GM19238 (cell line): ENCODE measurements around the gene POLR3E.
A peak's percentile ranks its signal among the peaks of the same experiment; 100 is the strongest.

Source experiments
- DNase-seq: peaks from one replicate; pipeline ENCODE4 v3.0.0; 2011; ENCODE audit warnings: low spot score; ENCODE audit not compliant: insufficient read length

Gene POLR3E

DNA sequence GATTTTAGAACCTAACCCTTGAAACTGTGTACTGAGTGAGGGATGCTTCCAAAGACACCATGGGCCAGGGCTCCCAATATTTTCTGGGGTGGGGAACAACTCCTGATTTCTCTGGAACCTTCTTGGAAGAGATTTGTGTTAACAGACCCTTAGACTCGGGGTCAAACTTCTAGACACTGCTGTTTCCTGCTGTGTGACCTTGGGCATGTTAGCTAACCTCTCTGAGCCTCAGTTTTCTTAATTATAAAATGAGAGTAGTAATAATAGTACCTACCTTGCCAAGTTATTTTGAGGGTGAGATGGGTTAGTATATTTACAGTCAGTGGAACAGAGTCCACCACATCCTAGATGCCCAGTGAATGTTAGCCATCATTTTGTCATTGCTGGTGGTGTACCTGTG lies 18.8 kb downstream of the POLR3E start:
- no peak for DNase-seq

DNA sequence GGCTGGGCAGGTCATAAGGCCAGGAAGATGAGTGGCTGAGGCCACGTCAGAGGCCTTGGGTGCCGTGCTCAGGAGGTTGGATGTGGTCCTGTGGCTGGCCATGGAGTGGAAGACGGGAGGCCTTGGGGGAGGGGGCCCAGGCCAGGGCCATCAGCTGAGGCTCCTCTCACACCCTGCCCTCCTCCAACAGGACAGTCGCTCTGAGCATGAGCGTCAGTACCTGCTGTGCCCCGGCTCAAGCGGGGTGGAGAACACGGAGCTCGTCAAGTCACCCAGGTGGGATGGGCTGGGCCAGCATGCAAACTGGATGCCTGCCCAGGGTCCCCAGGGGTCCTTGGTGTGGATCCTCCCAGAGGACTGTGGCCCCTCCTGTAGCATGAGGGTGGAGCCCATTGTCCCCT lies 19.2 kb downstream of the POLR3E start:
- DNase-seq = no peak

DNA sequence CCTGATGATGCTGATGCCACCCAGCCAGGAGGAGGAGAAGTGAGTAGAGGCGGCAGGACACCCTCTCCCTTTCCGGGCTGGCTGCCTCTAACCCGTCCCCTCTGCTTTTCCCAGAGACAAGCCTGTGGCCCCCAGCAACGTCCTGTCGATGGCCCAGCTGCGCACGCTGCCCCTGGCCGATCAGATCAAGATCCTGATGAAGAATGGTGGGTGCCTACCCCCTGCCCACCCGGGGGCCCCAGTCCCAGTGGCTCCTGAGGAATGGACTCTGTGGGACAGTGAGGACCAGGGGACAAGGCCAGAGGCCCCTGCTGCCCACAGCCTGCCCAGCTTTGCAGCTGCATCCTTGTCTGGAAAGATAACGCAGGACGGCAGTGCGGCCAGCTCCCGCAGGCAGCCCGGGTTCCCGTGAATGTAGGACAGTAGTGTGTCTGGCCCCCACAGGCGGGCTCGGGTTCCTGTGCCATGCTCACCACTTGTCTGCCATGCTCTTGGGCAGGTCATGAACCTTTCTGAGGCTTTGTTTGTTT lies 19.9 kb downstream of the POLR3E start:
- no peak for DNase-seq

DNA sequence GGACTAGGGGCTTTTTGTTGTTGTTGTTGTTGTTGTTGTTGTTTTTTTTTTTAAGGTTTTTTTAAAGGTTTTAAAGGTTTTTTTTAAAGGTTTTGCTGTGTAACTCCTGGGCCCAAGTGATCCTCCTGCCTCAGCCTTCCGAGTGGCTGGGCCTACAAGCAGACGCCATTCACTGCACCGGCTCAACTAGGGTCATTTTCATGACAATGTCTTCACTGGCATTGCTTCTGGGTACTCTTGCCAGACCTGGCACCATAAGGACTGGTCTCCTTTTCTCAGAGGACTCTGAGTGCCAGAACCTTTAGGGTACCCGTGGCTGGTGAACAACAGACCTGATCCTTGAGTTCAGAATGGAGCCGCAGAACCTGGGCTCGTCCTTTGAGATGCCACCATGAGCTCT lies 20.4 kb downstream of the POLR3E start:
- no peak for DNase-seq

DNA sequence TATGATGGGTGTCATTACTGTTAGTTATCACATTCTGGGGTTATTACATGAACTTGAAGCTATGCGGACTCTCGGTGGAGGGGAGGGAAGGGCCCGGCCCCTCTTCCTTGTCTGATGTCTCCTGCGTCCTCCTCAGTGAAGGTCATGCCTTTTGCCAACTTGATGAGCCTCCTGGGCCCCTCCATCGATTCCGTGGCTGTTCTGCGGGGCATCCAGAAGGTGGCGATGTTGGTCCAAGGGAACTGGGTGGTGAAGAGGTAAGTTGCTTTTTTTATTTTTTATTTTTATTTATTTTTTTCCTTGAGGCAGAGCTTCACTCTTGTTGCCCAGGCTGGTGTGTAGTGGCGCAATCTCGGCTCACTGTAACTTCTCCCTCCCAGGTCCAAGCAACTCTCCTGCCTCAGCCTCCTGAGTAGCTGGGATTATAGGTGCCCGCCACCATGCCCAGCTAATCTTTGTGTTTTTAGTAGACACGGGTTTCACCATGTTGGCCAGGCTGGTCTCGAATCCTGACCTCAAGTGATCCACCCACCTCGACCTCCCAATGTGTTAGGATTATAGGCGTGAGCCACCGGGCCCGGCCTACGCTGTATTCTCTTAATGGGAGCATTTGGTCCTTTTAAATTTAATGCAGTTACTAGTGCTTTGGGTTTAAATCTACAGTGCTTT lies 21.6 kb downstream of the POLR3E start:
- no peak for DNase-seq

DNA sequence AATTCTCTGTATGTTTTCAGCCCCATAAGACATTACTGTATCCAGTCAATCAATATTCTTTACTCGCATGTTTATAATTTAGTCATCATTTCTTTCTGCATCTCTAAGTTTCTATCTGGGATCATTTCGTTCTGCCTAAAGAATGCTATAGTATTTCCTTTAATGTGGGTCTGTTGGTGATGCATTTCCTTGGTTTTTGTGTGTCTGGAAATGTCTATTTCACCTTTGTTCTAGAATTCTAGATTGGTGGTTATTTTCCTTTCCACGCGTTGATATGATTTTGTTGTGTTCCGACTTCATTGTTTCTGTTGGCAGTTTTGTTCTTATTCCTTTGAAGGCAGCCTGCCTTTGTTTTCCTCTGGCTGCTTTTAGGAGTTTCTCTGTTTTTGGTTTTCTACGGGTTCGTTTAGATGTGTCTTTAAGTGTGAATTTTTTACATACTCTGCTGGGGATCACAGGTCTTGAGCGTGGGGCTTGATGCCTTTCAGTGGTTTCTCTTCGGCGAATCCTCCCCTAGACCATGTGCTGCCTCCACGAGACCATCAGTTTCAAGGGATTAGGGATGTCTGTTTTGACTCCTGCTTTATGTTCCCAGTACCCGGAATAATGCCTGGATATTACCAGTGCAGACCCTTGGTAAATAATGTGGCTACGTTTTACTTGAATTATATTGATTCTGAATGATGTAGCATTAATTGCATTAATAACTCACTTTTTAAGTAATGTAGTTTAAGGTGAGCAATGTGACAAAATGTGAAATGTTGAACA lies 23.5 kb downstream of the POLR3E start:
- no peak for DNase-seq

DNA sequence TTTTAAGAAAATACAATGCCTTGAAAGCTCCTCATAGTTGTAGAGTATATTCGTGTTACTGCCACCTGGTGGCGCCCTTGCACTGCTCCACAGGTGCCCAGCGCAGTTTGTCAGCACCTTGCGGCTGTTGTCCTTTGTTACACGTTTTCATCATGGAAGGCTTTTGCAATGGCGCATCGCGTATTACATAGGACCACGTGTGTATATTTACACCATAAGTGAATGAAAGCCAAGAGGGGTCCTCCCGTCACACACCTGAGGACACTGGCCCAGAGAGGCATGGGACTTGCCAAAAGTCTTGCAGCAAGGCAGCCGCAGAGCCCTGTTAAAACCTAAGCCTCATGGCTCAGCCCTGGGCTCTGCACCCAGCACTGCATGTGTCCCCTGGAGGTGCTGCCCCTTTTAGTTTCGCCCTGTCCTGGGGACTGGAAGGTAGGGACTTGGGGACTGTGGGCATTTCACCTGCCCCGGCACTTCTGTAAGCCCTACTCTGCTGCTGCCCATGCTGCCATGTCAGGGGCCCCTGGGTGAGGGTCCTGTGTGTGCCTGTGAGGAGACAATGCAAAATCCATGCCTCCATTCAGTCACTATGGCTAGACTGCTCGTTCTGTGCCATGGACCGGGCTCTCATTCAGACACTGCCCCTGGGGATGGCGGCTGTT lies 24.3 kb downstream of the POLR3E start:
- DNase-seq = peak; percentile 60

DNA sequence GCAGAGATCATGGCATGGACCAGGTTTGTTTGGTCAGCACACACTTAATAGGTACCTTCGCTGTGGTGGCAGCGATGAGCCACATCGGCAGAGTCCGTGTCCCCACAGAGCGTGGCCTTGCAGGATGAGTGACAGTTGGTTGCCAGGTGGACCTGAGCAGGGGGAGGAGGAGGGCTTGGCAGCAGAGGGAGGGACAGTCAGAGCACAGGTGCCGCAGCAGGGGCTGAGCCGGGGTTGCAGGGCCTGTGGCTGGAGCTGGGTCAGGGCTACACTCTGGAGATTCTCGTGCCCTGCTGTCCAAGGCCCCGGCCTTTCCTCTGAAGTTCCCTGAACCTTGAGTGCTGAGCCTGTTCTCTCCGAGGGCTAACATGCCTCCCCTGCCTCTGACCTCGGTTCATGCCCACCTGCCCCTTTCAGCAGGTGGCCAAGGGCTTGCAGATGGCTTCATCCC lies 24.8 kb downstream of the POLR3E start:
- DNase-seq = no peak

DNA sequence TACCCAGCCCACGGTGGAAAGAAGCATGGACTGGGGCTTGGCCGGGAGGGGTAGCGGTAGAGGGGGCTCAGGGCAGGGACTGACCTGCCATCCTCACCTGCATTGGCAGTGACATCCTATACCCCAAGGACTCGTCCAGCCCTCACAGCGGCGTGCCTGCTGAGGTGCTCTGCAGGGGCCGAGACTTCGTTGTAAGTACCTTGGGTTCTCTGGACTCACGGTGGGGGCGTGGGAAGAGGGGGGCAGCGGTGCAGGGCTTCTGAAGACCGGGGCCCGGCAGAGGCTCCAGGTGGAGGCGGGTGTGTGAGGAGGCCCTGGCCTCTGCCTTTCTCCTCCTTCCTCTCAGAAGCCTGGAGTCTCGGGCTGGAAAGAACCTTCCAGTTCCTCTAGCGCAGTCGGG lies 25.5 kb downstream of the POLR3E start:
- no peak for DNase-seq

DNA sequence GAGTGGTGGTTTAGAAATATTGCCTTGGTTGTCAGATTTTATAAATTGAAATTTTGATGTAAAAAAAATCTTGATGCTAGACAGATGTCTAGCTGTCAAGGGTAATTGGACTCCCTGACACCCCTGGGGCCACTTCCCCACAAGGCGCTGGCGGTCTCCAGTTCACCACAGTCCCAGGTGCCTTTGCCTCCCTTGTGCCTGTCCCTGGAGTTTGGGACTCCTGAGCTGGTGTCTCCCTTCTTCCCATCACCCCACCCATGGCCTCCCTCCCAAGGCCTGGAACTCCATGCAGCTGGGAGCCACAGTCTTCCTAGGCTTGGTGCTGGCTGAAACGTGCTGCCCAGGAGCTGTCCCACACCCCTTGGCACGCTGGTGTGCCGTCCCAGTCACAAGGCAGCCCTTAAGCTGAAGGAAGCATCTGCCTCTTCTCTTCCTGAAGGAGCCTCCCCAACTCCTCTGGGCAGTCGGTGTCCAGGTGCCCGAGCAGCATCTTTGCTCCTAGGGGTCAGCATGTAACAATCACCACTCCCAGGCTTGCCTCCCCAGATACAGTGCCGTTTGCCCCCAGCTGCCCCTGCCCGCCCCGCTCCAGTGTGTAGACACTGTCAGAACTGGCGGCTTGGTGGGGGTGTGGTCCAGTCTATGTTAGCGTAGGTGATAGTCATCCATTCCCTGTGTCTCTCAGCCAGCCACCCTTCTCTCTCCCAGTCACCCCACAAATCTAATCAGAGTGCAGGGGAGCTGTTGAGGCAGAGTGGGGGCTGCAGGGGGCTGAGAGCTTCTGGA lies 26.2 kb downstream of the POLR3E start:
- DNase-seq = no peak

DNA sequence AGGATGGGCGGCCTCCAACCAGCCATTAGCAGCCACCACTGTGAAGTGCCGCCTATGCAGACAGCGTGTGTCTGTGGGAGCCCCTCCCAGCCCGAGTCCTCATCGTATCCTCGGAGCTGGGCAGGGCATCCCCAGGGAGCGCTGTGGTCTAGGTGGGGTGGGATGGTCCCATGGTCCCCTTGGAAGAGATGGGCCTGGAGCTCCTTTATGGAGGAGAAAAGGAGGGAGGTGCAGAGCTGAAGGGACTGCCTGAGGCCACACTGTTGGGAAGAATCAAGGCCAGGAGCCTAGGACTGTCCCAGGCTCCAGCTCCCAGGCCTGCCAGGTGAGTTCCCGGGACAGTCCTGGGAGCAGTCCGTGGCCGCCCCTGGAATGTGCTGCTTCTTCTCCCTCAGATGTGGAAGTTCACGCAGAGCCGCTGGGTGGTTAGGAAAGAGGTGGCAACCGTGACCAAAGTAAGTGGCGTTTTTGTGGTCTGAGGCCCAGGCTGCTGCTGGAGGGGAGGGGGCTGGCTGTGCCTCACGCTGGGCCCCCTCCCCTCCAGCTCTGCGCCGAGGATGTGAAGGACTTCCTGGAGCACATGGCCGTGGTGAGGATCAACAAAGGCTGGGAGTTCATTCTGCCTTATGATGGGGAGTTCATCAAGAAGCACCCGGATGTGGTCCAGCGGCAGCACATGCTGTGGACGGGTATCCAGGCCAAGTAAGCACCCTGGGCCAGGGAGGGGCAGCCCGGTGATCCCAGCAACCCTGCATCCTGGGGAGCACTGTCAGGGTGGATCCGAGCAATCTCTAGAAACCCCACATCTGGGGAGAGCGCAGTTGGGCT lies 27.0 kb downstream of the POLR3E start:
- DNase-seq = no peak

DNA sequence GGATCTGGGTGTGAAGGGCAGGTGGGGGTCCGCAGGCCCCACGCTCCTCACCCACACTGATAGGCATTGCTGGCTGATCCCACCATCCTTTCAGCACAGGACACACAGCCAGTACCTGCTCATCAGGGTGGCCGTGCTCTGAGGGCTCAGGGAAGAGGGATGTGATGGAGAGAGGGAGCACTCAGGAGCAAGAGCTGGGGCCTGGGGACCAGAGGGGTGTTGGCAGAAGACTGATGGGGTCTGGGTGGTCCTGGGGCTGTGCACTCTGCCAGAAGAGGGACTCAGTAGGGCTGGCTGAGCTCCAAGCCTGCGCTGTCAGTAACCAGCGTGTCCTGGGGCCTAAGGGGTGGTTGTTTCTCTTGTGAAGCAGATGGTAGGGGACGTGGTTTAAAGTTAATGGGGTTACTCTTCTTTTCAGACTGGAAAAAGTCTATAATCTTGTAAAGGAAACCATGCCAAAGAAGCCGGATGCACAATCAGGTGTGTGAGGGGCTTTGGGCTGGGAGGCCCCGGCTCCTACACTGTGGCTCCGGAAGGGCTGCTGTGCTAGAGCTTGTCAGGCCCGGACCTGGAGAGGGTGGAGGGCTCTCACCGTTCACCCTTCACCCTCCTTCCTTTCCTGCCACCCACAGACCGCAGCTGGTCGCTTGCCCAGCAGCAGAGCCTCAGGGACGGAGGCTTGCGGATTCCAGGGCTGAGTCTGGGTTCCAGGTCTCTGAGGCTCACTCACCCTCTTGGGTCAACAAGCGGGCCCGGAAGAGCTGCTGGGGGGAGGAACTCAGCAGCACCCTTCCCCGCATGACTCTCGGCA lies 27.8 kb downstream of the POLR3E start:
- DNase-seq = no peak

DNA sequence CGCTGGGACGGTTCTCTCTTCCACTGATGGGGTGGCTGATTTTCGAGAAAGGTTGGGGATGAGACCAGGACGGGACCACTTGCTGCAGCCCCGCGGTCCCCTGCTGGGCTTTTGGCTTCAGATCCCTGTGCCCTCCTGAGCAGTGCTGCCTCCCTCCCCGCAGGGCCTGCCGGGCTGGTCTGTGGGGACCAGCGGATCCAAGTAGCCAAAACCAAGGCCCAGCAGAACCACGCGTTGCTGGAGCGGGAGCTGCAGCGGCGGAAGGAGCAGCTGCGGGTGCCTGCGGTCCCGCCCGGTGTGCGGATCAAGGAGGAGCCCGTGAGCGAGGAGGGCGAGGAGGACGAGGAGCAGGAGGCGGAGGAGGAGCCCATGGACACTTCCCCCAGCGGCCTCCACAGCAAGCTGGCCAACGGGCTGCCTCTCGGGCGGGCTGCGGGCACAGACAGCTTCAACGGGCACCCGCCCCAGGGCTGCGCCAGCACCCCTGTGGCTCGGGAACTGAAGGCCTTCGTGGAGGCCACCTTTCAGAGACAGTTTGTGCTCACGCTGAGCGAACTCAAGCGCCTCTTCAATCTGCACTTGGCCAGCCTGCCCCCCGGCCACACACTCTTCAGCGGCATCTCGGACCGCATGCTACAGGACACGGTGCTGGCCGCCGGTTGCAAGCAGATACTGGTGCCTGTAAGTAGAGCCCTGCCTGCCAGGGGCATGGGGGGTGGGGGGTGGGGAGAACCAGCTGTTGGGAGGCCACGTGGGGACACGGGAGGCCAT lies 28.6 kb downstream of the POLR3E start:
- no peak for DNase-seq

DNA sequence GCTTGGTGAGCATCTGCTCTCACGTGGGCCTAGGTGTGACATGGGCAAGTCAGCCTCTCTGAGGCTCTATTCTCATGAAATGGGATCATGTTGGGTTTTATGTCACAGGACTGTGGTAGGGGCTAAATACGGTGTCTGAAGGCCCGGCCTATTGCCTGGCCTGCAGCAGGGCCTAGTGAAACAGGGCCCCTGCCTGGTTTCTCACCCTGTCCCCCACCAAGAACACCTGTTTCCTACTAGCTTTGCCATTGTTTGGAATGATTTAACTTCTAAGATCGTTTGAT lies 29.1 kb downstream of the POLR3E start:
- no peak for DNase-seq

DNA sequence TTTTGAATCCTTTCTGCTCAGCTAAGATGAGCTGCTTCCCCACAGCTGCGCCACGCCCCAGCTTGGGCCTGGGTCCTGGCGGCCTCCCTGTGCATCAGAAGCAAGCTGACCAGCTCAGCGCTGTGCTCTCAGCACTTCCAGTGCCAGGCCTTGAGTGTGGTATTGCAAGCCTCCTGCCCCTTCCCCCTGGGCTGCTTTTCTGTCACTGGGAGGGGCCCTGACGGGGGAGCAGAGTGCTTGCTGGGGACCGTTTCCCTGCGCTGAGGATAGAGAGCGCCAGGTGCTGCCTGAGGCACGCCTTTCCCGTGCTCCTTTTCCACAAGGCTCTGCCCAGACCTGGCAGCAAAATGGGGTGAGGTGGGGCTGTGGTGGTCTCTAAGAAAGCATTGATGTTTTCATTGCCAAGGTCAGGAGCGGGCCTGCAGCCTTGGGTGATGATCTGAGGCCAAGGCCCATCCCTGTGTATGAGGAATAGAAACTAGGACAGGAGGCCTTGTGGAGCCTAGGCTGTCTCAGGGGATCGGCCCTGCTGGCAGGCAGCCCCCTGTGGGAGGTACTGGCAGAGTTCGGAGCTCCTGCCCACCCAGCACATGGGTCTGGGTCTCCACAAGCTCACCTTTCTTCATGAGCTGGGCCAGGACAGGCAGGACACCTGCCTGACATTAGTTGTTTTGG lies 29.7 kb downstream of the POLR3E start:
- no peak for DNase-seq

DNA sequence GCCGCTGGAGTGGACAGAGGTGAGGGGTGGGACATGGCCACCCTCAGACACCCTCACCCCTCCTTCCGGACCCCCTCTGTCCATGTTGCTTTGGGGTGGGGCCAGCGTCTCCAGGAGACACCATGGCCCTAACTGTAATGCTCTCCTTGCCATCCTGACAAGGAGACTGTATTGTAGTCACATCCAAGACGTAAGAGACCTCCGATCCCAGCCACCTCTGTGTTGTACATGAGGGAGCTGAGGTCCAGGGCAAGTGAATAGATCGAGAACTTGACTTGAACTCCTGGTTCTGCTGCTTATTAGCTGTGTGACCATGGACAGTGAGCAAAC lies 30.2 kb downstream of the POLR3E start:
- no peak for DNase-seq

DNA sequence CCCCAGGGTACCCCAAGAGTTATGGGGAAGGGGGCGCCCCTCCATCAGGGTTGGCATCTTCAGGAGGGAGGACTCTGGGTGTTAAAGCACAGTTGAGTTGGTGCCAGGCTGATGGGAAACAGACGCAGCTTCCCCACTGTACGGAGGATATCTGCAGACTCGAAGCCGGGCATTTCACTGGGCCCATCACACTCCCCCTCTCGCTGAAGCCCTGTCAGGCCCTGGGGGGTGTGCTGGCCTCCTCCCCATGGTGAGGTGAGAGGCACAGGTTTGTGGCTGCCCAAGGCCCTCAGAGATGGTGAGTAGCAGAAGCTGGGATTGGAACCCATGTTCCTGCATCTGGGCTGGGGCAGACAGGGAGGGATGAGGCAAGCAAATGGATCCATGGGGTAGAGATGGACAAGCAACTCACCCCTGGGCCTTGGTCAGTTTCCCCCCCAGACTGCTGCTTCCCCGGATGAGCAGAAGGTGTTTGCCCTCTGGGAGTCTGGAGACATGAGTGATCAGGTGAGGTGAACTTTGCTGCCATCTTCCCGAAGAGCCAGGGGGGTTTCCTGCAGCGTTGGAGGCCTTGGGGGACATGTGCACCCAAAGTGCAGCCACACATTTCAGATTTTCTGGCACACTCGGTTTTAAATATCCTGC lies 31.0 kb downstream of the POLR3E start:
- no peak for DNase-seq

DNA sequence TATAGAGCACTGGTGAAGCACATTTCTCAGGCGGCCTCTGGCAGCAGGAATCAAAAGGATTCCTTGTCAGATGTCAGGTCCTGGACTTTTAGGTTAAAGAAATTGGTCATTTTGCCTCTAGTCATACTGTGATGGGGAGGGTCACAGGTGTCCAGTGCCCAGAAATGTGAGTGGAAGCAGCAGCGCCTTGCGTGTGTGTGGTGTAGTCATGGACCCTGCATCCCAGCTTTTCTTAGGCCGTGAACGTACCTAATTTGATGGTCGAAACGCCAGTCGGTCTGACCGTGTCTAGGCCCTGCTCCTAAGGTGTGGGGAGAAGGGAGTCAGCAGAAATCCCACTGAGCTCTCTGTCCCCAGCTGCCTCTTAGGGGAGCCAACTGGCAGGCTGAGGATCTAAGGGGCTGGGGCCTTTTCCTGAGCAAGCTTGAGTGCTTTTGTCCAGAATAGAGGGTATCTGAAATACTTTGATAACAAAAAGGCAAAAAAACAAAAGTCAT lies 32.0 kb downstream of the POLR3E start:
- DNase-seq = no peak
